GM19193 (cell line): ENCODE measurements around the gene VIPAS39.
A peak's percentile ranks its signal among the peaks of the same experiment; 100 is the strongest.

ENCODE experiments used
- POLR2A ChIP-seq: IDR thresholded peaks from 4 replicates; pipeline ENCODE4 v1.6.1; 2011; ENCODE audit not compliant: insufficient read depth, insufficient read length; ENCODE audit errors: extremely low read depth

Gene VIPAS39

DNA sequence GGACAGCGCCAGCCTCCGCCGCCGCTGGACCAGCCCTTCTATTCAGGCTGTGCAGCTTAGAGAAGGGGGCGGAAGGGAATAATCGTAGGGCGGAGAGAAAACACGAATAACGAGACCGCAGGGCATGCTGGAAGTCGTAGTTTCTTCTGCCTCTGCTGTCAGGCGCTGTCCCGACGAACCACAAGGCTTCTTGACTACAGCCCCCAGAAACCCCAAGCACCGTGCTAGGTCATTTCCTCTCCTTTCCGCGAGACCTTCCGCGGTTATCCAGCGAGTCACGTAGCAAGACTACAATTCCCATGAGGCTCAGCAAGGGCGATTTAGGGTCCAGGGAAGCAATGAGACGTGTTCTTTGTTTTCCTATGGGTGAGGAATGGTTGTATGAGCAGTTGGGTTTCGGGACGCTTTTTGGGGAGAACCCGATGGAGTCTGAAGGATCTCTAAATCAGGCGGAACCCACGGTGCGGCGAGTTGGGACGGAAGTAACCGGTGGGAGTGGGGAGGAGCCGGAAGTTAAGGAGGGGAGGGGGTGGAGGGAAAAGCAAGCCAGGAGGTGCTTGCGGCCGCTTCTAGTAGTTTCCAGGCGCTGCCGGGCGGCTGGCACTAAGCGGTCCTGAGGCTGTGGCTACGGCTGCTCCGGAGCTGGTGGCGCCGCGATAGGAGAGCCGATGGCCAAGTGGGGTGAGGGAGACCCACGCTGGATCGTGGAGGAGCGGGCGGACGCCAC lies at the start of gene VIPAS39, which contains the start of gene AHSA1:
TSS of gene VIPAS39 (minus strand) at position 80 of the 727 bp plus-strand sequence. CDS start 3,499 bp downstream, outside the sequence.
TSS of gene AHSA1 (plus strand) at position 572 of the 727 bp plus-strand sequence. CDS start at position 669, 97 bp downstream.
- TF ChIP-seq POLR2A: peak; percentile 79

DNA sequence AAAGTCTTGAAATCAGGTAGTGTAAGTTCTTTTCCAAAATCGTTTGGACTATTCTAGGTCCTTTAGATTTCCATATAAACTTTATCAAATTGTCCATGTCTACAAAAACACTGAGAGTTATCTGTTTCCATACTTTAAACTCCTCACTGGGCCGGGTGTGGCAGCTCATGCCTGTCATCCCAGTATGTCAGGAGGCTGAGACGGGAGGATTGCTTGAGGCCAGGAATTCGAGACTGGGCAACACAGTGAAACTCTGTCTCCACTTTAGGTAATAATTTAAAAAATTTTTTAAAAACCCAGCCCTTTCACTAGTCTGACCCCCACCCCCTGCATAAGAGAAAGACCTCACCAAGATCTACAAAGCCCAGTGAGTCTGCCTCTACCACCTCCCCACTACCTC lies 47.6 kb upstream of the VIPAS39 start:
- TF ChIP-seq POLR2A: no peak

DNA sequence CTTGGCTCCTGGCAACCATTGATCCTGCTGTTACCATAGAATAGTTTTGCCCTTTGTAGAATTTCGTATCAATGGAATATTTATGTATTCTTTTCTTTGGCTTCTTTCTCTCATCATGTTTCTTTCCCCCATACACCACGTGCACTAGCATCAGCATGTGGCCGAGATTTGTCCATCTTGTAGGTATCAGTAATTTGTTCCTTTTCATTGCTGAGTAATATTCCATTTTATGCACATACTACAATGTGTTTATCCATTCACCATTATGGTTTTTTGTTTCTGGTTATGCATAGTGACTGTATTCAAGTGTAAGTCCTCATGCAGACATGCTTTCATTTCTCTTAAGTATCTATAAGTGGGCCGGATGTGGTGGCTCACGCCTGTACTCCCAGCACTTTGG lies 45.7 kb upstream of the VIPAS39 start:
- TF ChIP-seq POLR2A: no peak

- no peak for TF ChIP-seq POLR2A
These were observed 44.8 kb upstream of the VIPAS39 start for GRCh38 chr14:77502109-77502782.

DNA sequence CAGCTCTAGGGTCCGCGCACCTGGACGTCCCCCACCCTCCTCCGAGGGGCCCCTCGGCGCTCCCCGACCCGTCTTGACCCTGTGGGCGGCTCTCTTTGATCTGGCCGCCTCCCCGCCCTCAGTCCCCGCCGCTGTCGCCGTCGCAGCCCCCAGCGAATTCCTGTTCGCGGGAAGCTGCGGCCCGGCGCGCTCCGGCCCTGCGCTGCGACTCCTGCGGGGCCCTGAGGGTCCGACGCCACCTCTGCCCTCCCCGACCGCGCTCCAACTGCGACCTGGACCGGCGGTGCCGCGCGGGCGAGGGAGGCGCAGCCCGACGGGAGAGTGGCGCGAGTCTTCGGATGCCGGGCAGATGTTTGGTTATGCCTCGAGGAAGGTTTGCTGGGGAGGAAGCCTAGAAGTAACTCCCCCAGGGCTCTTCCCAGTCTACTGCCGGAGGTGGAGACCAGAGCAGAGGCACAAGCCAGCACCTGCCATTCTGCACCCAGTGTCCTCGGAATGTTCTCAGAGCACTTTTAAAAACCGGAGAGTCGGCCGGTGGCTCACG lies 41.7 kb upstream of the VIPAS39 start:
- no peak for TF ChIP-seq POLR2A

DNA sequence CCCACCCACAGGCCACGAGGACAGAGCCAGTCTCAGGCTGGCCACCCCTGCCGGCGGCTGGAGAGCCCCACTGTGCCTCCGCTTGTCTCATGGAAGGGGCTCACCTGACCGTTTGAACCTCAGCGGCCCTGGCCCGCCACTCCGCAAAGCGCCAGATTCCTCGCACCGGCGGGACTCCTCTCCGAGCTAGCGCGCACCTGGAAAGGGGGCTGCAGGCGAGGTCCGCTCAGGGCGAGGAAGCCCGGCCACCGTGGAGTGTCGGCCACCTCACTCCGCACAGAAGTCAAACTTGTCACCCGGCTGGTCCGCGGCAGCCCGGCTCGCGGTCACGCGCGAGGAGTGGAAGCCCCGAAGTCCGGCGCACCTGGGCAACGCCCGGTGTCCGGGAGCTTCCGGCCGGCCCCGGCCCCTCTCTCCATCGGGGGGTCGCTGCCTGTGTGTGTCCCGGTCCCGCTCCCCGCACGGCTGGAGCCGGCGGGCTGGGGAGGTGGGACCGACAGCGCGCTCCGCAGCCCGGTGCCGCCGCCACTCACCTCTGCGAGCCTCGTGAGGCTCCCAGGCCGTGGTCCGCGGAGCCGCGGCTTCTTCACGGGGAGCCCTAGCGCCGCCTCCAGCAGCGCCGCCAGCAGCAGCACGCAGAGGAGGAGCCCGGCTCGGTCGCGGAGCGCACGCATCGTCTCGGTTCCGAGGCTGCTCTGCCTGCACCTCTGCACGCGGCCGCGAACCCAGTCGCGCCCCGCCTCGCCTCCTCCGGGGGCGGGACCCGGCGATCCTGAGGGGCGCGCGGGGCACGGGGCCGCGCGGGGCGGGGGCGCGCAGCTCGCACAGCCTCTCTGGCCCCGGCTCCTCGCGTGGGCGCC lies 40.9 kb upstream of the VIPAS39 start, which contains the start of gene ISM2:
TSS of gene ISM2 (minus strand) at position 697 of the 860 bp plus-strand sequence. CDS start at position 674, 23 bp downstream.
- no peak for TF ChIP-seq POLR2A

GRCh38 chr14:77495334-77495733 lies 37.9 kb upstream of the VIPAS39 start:
- no peak for TF ChIP-seq POLR2A

DNA sequence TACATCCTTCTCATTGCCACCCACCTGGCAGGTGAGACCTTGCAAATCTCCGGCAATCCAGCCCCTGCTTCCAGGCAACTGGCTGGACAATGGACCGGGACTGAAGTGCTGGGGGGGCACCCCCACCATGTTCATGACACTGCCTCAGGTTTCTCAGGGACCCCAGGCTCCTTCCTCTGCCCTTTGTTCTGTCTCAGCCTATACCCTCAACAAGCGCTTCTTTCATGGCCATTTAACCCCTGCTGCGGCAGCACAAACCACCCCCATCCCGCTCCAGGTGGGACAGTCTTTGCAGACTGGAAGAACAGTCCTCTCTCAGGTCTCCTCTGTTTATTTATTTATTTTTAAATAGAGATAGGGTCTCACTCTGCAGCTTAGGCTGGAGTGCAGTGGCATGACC lies 33.7 kb upstream of the VIPAS39 start:
- no peak for TF ChIP-seq POLR2A

DNA sequence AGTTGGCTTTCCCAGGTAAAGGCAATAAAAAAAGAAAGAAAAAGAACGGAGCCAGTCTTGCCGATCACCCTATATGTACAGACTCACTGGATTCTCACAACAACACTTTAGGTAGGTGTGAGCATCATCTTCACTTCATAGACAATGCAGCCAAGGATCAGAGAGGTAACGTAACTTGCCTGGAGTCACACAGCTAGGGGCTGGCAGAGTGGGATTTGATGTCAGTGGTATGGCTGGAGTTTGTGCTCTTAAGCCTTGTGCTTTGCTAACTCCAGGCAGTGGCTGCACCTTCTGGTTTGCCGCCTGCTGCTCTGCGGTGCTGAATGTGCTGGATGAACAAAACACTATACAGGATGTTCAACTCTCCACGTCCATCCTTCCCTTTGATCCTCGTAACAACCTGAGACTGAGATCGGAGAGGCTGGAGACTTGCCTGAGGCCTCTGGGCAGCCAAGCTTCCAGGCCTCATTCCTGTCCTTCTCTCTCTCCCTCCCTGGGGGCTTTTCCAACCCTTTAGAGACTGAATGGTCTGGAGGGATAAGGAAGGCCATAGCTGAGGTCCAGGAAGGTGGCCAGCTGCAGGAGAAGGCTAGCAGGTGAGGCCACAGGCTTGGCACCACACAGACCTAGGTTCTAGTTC lies 33.1 kb upstream of the VIPAS39 start:
- no peak for TF ChIP-seq POLR2A

DNA sequence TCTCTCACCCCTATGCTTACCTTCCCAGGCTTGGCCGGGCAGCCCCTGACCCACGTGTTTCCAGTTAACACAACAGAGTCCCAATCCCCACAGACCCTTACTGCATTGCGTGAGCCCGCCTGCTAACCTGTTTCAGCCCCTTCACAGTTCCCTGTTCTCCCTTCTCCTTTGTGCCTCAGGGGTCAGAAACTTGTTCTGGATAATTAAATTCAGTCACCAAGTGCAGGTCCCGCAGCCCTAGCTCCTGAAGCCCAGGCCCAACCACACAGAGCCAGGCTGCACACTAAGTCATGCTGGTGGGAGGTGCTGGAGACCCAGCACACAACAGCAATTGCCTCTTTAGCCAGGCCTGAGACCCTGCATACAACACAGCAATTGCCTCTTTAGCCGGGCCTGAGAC lies 31.6 kb upstream of the VIPAS39 start:
- TF ChIP-seq POLR2A: no peak

GRCh38 chr14:77488558-77488957 lies 31.2 kb upstream of the VIPAS39 start:
- TF ChIP-seq POLR2A: no peak

DNA sequence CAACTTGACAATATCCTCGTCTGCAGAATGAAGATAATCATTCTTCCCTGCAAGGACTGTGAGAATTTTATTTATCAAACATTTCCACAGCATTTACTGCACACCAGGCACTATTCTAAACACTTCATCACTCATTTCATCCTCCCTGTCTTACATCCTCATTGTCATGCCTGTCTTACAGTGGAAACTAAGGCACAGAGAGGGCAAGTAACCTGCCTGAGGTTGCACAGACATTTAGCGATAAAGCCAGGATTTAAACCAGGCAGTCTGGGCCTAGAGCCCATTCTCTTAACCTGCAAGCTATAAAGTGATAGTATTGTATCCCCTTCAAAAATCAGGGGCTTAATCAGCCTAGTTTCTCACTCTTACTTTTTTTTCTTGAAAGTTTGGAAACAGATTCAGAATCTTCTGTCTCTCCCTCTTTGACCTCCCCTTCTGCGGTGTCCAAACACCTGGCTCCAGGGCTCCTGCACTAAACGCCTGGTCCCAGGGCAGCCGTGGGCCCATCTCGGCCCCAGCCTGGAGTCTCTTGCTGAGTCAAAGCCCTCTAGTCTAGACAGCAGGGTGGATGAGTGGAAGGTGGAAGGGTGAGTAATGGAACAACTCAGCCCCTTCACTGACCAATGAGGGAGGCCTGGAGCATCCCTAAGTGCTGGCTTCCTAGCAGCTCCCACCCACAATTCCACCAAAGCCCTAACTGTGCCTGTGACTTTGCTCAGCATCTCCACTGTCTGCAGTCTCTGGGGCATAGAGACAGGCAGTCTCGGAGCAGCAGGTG lies 28.7 kb upstream of the VIPAS39 start:
- no peak for TF ChIP-seq POLR2A

- no peak for TF ChIP-seq POLR2A
These were observed 27.9 kb upstream of the VIPAS39 start for GRCh38 chr14:77485256-77485655.

DNA sequence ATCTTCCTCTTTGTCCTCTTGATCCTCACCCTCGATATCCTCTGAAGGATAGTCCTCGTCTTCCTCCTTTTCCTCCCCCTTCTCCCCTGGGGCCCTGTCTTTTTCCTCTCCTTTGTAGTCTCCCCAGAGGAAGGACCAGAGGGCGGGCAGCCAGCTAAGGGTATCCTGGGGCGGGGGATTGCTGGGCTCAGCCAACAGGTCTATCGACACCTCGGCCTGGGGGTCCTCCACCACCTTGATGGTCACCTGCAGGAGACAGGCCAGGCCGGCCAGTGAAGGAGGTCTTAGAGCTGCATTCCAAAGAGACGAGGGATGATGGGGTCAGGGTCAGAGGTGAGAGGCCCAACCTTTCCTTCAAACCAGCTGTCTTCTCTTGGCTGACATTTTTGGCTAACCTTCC lies 25.0 kb upstream of the VIPAS39 start:
- no peak for TF ChIP-seq POLR2A
